ENCODE results near the gene ANKS1A. TPM values are rescaled to one million over a fixed set of nuclear protein-coding genes. Genes with fewer than 3 reads are reported as not detected.

The ANKS1A gene
- total RNA-seq, 2 donors from 2014 or later, result 25.3 to 26.0 TPM

GRCh38 chr6:35027807-35028206, 138.8 kb downstream of the ANKS1A start:
- Histone ChIP-seq H3K9me3 (no peaks in the 10 kb centered on the region), H3K36me3 (no peaks in the 10 kb centered on the region), H3K27me3 (no peaks in the 10 kb centered on the region), H3K4me1 (peaks cover 3% of the 10 kb centered on the region), H3K9ac (ENCODE audit: low read depth in 2 of 2, low read length in 2 of 2) (no peak overlapping the region), H3K27ac (no peak overlapping the region), H3K4me3 (no peak overlapping the region)
- intact Hi-C loops (cut with DNase I), result no loop called here
- TF ChIP-seq CTCF (IDR thresholded peaks at IDR 0.05), result no peak
- no peak for DNase-seq

GRCh38 chr6:35028781-35029769, 140.0 kb downstream of the ANKS1A start:
- H3K4me3 ChIP-seq, result no peak overlapping the region
- peaks cover 6% of the 10 kb centered on the region for H3K4me1 ChIP-seq
- no peak overlapping the region for H3K9ac ChIP-seq (ENCODE audit: low read depth in 2 of 2, low read length in 2 of 2)
- H3K9me3 ChIP-seq, result no peaks in the 10 kb centered on the region
- intact Hi-C loops (cut with DNase I), result no loop called here
- H3K36me3 ChIP-seq, result no peaks in the 10 kb centered on the region
- no peak for DNase-seq
- H3K27ac ChIP-seq, result no peak overlapping the region
- no peaks in the 10 kb centered on the region for H3K27me3 ChIP-seq
- TF ChIP-seq CTCF (IDR thresholded peaks at IDR 0.05), result no peak

- intact Hi-C loops (cut with DNase I), result no loop called here
- peaks cover 14% of the 10 kb centered on the region for H3K4me1 ChIP-seq
- no peak overlapping the region for H3K27ac ChIP-seq
- TF ChIP-seq CTCF (IDR thresholded peaks at IDR 0.05), result no peak
- H3K27me3 ChIP-seq, result no peaks in the 10 kb centered on the region
- no peaks in the 10 kb centered on the region for H3K9me3 ChIP-seq
- no peak overlapping the region for H3K4me3 ChIP-seq
- DNase-seq, result no peak
- H3K36me3 ChIP-seq, result no peaks in the 10 kb centered on the region
- H3K9ac ChIP-seq (ENCODE audit: low read depth in 2 of 2, low read length in 2 of 2), result no peak overlapping the region
Measured at GRCh38 chr6:35030099-35030498, 141.0 kb downstream of the ANKS1A start.

GRCh38 chr6:35031611-35032529, 142.8 kb downstream of the ANKS1A start:
- peaks cover 23% of the 10 kb centered on the region for H3K4me1 ChIP-seq
- intact Hi-C loops (cut with DNase I), result no loop called here
- no peak for DNase-seq

More at GRCh38 chr6:35031611-35032529, 142.8 kb downstream of the ANKS1A start:
- no peak for TF ChIP-seq CTCF (IDR thresholded peaks at IDR 0.05)
- H3K27ac ChIP-seq, result peak overlapping the region; percentile 65
- no peaks in the 10 kb centered on the region for H3K27me3 ChIP-seq
- no peak overlapping the region for H3K9ac ChIP-seq (ENCODE audit: low read depth in 2 of 2, low read length in 2 of 2)
- H3K36me3 ChIP-seq, result no peaks in the 10 kb centered on the region
- no peaks in the 10 kb centered on the region for H3K9me3 ChIP-seq
- H3K4me3 ChIP-seq, result no peak overlapping the region

All from colonic mucosa (tissue), 4 donors.